ENCODE measurements around the gene ACSM6.

- TF ChIP-seq CTCF (conservative IDR thresholded peaks at IDR 0.05; ENCODE audit: low read length) (no peak), EZH2phosphoT487 (IDR thresholded peaks at IDR 0.05; ENCODE audit: borderline replicate concordance, low read depth, low read length) (no peak)
These were observed 20.3 kb downstream of the ACSM6 start for GRCh38 chr10:95214369-95214768.

Measured in OCI-LY7 (cell line).